Thoracic aorta (tissue), 2 donors: ENCODE results near the gene ADGRG3. TPM values are rescaled to one million over a fixed set of nuclear protein-coding genes. Genes with fewer than 3 reads are reported as not detected.

Experiments used
- ATAC-seq: fragments of 150-250 bp; one replicate; pipeline ENCODE4 v1.8.0; 2017; ENCODE audit warnings: low read depth; ENCODE audit not compliant: insufficient number of reproducible peaks, low FRiP score
- DNase-seq: peaks from one replicate; pipeline ENCODE4 v3.0.0-alpha.2; 2020; ENCODE audit warnings: low spot score
- H3K27ac ChIP-seq, 2 donors: fragments of 200-600 bp; sonication (generic); 1 replicate in 1 of 2; 2 replicates in 1 of 2; pipeline ENCODE4 v1.5.1; 2016; ENCODE audit warnings: mild to moderate bottlenecking in 2 of 2, moderate library complexity in 2 of 2
- H3K27me3 ChIP-seq: fragments of 200-600 bp; sonication (generic); replicated peaks from 2 replicates; pipeline ENCODE4 v1.6.0; 2016; ENCODE audit warnings: mild to moderate bottlenecking; ENCODE audit not compliant: insufficient read depth
- H3K36me3 ChIP-seq: fragments of 200-600 bp; sonication (generic); one replicate; pipeline ENCODE4 v1.5.1; 2016
- H3K4me1 ChIP-seq, 2 donors: fragments of 200-600 bp; sonication (generic); 1 replicate in 1 of 2; 2 replicates in 1 of 2; pipeline versions ENCODE4 v1.5.1 to v1.6.0; 2016; ENCODE audit warnings: low read depth in 2 of 2, mild to moderate bottlenecking in 1 of 2; ENCODE audit not compliant: control insufficient read depth in 1 of 2
- H3K4me3 ChIP-seq: fragments of 200-600 bp; sonication (generic); 2 replicates; pipeline ENCODE4 v1.5.1; 2016; ENCODE audit warnings: mild to moderate bottlenecking
- H3K9me3 ChIP-seq: fragments of 200-600 bp; sonication (generic); 2 replicates; pipeline ENCODE4 v1.5.1; 2016
- CTCF ChIP-seq: fragments of 200-600 bp; sonication (generic); IDR thresholded peaks from one replicate; pipeline ENCODE4 v1.5.1; 2019; ENCODE audit warnings: antibody characterized with exemption
- total RNA-seq, 2 donors: library from RNA; depleted of rRNA; stranded (reverse); fragments of >200 nt; gene quantifications; one replicate each; pipeline versions ENCODE4 v1.1.0 to v1.2.3, GENCODE V29; 2016

Gene ADGRG3
- total RNA-seq, 2 donors from 2014 or later: 0.41 to 5.1 TPM

DNA sequence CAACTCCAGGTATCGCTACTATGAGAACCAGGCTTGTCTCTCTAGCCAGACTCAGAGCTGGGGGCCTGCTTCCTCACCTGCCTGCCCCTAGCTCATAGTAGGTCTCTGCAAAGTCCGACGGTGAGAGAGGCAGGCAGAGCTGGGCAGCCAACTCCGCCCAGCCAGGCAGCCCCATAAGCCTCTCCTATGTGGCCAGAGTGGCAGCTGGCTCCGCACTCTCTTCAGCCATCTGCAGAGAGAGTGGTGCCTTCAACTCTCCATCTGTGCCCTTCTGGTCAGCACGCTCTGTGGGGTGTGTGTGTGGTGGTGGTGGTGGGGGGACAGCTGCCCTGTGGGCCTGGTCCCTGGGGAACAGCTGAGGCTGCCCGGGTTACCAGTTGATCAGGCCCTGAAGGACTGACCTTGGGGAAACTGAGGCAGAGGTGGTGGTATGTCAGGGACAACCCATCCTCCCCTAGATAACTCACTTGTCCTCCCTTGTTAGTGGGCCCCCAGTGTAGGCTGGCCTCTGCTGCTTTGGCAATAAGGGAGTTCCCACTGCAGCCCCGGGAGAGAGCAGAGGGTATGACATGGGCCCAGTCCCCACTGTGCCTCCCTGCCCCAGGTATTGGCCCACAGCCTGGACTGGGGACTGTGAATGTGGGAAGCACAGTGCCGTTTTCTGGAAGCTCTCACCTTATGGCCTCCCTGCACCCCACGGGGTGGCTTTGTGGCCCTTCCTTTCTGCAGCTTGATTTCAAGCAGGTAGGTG, 41.5 kb upstream of the ADGRG3 start:
- H3K4me1 ChIP-seq: peaks cover 0 to 11% of the 10 kb centered on the region in 2 donors
- TF ChIP-seq CTCF: no peak
- ATAC-seq (no peak), DNase-seq (no peak)
- no peaks in the 10 kb centered on the region for H3K9me3 ChIP-seq
- no peak overlapping the region for H3K4me3 ChIP-seq
- no peaks in the 10 kb centered on the region for H3K27me3 ChIP-seq
- H3K36me3 ChIP-seq: no peaks in the 10 kb centered on the region
- no peak overlapping the region for H3K27ac ChIP-seq

DNA sequence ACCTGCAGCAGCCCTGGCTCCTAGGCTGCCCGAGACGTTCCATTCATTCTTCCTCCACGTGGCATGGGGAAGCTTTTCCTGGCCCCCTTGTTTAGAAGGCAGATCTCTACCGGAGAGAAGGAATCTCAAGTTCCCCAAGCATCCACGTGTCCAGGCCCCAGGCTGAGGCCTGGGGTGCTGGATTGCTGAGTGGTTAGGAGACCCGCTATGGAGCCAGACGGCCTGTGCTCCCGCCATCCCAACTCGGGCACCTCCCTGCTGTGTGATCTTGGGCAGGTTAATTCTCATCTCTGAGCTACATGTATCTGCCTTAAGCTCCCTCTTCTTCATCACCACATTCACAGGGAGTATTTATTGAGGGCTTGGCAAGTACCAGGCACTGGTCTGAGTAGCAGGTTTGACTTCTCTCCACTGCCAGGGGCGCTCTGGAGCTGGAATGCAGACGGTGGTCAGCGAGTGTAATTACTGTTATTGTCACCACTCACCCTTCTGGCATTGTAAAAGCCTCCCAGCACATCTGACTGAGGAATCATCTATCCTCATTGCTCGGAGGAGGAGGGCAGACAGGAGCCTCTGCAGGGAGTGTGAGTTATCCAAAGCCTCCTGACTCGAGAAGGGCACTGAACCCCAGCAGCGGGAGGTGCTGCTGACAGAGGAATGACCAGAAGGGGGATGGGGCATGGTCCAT, 40.8 kb upstream of the ADGRG3 start:
- H3K4me1 ChIP-seq: peaks cover 0 to 11% of the 10 kb centered on the region in 2 donors
- no peak for DNase-seq
- H3K27me3 ChIP-seq: no peaks in the 10 kb centered on the region
- H3K36me3 ChIP-seq: no peaks in the 10 kb centered on the region
- no peak for TF ChIP-seq CTCF
- H3K27ac ChIP-seq: no peak overlapping the region
- no peaks in the 10 kb centered on the region for H3K9me3 ChIP-seq
- ATAC-seq: no peak
- H3K4me3 ChIP-seq: no peak overlapping the region

GRCh38 chr16:57628008-57628781, 39.9 kb upstream of the ADGRG3 start, which contains the start of gene ADGRG1:
Gene ADGRG1, plus strand, starts transcription at chr16:57628630. Its CDS starts 21,658 bp downstream, at chr16:57650288.
- H3K4me3 ChIP-seq: peak within 1 kb of the TSS; percentile 52
- H3K27me3 ChIP-seq: no peaks in the 10 kb centered on the region
- ATAC-seq (peak; percentile 83), DNase-seq (peak; percentile 57)
- H3K27ac ChIP-seq: no peak within 1 kb of the TSS
- no peaks in the 10 kb centered on the region for H3K9me3 ChIP-seq
- H3K4me1 ChIP-seq: peaks cover 0 to 11% of the 10 kb centered on the region in 2 donors
- H3K36me3 ChIP-seq: no peaks in the 10 kb centered on the region
- no peak for TF ChIP-seq CTCF

DNA sequence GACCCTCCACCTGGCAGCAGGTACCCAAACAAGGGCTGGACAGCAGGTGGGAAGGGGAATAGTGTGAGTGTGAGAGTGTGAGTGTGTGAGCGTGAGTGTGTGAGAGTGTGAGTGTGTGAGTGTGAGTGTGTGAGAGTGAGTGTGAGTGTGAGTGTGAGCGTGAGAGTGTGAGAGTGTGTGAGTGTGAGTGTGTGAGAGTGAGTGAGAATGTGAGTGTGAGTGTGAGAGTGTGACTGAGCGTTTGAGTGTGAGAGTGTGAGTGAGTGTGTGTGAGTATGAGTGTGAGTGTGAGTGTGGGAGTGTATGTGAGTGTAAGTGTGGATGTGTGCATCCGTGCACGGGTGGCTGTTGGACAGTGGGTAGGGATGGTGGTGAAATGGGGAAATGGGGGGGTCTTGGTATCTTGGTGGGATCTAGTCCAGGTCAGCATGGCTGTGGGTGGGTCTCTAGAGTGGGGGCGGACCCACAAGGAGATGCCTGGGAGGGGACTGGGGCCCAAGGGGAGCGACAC, 39.3 kb upstream of the ADGRG3 start:
- Histone ChIP-seq H3K36me3 (no peaks in the 10 kb centered on the region), H3K4me3 (peak overlapping the region; percentile 52), H3K4me1 (peaks cover 0 to 11% of the 10 kb centered on the region in 2 donors), H3K27me3 (no peaks in the 10 kb centered on the region), H3K27ac (no peak overlapping the region), H3K9me3 (no peaks in the 10 kb centered on the region)
- TF ChIP-seq CTCF: no peak
- DNase-seq: no peak
- no peak for ATAC-seq
